Left ventricle myocardium superior (tissue), 1 donor: ENCODE results near the gene TAF11L11. TPM values are rescaled to one million over a fixed set of nuclear protein-coding genes. Genes with fewer than 3 reads are reported as not detected.
"Not testable (repeated sequence)": the region's sequence is repeated elsewhere in the genome, so short reads cannot be mapped to it uniquely, and the experiment has no call there.

Source experiments
- ATAC-seq: fragments of 200-7000 bp; cut with Tn5 transposase; one replicate; pipeline ENCODE4 v1.9.1; 2020; ENCODE audit warnings: mild to moderate bottlenecking, moderate library complexity
- DNase-seq: peaks from one replicate; pipeline ENCODE4 v3.0.0-alpha.2; 2020
- intact Hi-C: fragments of 100-400 bp; cut with micrococcal nuclease; formaldehyde crosslinking; loops from one replicate; pipeline ENCODE4 v1.11.0; 2022
- long read RNA-seq: library from polyadenylated mRNA; unstranded; transcript quantifications from one replicate; pipeline ENCODE4 v2.0.0, GENCODE V29; 2021
- total RNA-seq: library from RNA; stranded (reverse); fragmentation: NEBNext Ultra II Directional; extraction: Animal tissue kit (Norgen Biotek cat#: 25700); gene quantifications from one replicate; pipeline ENCODE4 v1.2.1, GENCODE V29; 2021
- donor health status: DM: no; HTN: yes; CAD: no; lungs with severe emphysema.

Gene TAF11L11
- total RNA-seq: not detected
- long read RNA-seq: 0 reads

- ATAC-seq, DNase-seq, intact Hi-C loops: not testable (repeated sequence)
These were observed at the start of gene TAF11L11 for GRCh38 chr5:17603880-17604279. Gene TAF11L11 (plus strand): TSS chr5:17604183.

GRCh38 chr5:17585658-17586057, 18.3 kb upstream of the TAF11L11 start, which contains the start of gene TAF11L7:
Gene TAF11L7 (minus strand): TSS chr5:17585758.
- intact Hi-C loops, ATAC-seq, DNase-seq: not testable (repeated sequence)

- intact Hi-C loops, ATAC-seq, DNase-seq: not testable (repeated sequence)
These were observed 13.1 kb upstream of the TAF11L11 start, which contains the start of gene TAF11L8 for GRCh38 chr5:17590860-17591259. Gene TAF11L8 (minus strand): TSS chr5:17590960.

- DNase-seq, ATAC-seq: not testable (repeated sequence)
These were observed 9.7 kb upstream of the TAF11L11 start, which contains the start of gene TAF11L9 for GRCh38 chr5:17594255-17594654. Gene TAF11L9 (minus strand): TSS chr5:17594394.

GRCh38 chr5:17597728-17598127, 6.3 kb upstream of the TAF11L11 start, which contains the start of gene TAF11L10:
Gene TAF11L10 (minus strand): TSS chr5:17597828.
- DNase-seq, intact Hi-C loops, ATAC-seq: not testable (repeated sequence)

More at GRCh38 chr5:17594255-17594654, 9.7 kb upstream of the TAF11L11 start, which contains the start of gene TAF11L9:
- intact Hi-C loops: not testable (repeated sequence)

- no peak for ATAC-seq
- intact Hi-C loops: no loop called here
- no peak for DNase-seq
These were observed 968 bp downstream of the TAF11L11 start for GRCh38 chr5:17604951-17605350.

- intact Hi-C loops, ATAC-seq, DNase-seq: not testable (repeated sequence)
These were observed 3.5 kb downstream of the TAF11L11 start for GRCh38 chr5:17607461-17607860.

GRCh38 chr5:17610092-17610491, 6.1 kb downstream of the TAF11L11 start, which contains the start of gene TAF11L12:
Gene TAF11L12 (plus strand): TSS chr5:17610392.
- DNase-seq, intact Hi-C loops, ATAC-seq: not testable (repeated sequence)

GRCh38 chr5:17614872-17615605, 11.1 kb downstream of the TAF11L11 start:
- intact Hi-C loops: no loop called here
- no peak for DNase-seq
- ATAC-seq: no peak

GRCh38 chr5:17619354-17619753, 15.4 kb downstream of the TAF11L11 start:
- ATAC-seq (no peak), DNase-seq (no peak)
- intact Hi-C loops: no loop called here

GRCh38 chr5:17620627-17621026, 16.6 kb downstream of the TAF11L11 start:
- intact Hi-C loops: no loop called here
- no peak for ATAC-seq
- DNase-seq: no peak

GRCh38 chr5:17625686-17626085, 21.7 kb downstream of the TAF11L11 start:
- no peak for DNase-seq
- intact Hi-C loops: no loop called here
- ATAC-seq: no peak

- intact Hi-C loops, DNase-seq, ATAC-seq: not testable (repeated sequence)
These were observed 27.8 kb downstream of the TAF11L11 start, which contains the start of gene TAF11L13 for GRCh38 chr5:17631788-17632187. Gene TAF11L13 (plus strand): TSS chr5:17632088.

- DNase-seq (no peak), ATAC-seq (no peak)
- intact Hi-C loops: no loop called here
These were observed 30.2 kb downstream of the TAF11L11 start, which contains the start of gene TAF11L14 for GRCh38 chr5:17634160-17634559. Gene TAF11L14 (plus strand): TSS chr5:17634460.

- DNase-seq, ATAC-seq, intact Hi-C loops: not testable (repeated sequence)
These were observed 45.2 kb downstream of the TAF11L11 start for GRCh38 chr5:17649232-17649631.

- DNase-seq, intact Hi-C loops, ATAC-seq: not testable (repeated sequence)
These were observed 51.3 kb downstream of the TAF11L11 start for GRCh38 chr5:17655201-17655759.
